ENCODE results near the gene PLB1. TPM values are rescaled to one million over a fixed set of nuclear protein-coding genes. Genes with fewer than 3 reads are reported as not detected.

The PLB1 gene
- total RNA-seq, 2 experiments from 2014 or later: 1.3 to 1.6 TPM

DNA sequence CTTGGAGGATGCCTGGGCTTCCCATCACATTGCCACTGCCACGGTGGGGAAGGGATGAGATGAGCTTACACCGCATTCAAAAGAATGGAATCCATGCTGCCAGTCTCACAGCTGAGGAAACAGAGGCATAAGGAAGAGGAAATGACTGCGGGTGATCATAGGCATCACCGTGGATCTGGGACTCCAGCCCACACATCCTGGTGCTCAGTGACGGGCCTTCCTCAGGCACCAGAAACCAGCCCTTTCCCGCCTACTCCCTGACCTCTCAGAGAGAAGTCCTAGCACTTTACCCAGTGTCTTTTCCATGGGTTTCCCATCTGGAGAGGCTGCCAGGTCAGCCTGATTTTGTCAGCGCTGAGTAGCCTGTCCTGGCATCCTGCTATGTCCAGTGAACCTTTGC, 5.3 kb upstream of the PLB1 start:
- no peak for DNase-seq
- intact Hi-C loops (cut with DNase I, micrococcal nuclease): no loop called here
- Histone ChIP-seq H3K27ac (ENCODE audit: low read depth in 1 of 2, low read length in 2 of 2) (no peak overlapping the region), H3K4me3 (ENCODE audit: low read length) (no peak overlapping the region), H3K9me3 (ENCODE audit: control insufficient read depth in 1 of 2, insufficient read depth in 1 of 2, low read length in 2 of 2) (no peaks in the 10 kb centered on the region), H3K36me3 (ENCODE audit: insufficient read depth, low read length) (no peaks in the 10 kb centered on the region), H3K4me1 (ENCODE audit: insufficient read depth, low read length) (no peaks in the 10 kb centered on the region), H3K27me3 (ENCODE audit: control insufficient read depth in 1 of 2, insufficient read depth in 2 of 2, low read length in 2 of 2) (no peaks in the 10 kb centered on the region)
- no peak overlapping the region for H3K4me3 Mint-ChIP-seq
- no peak for ATAC-seq (ENCODE audit: poor library complexity)
- H3K4me1 Mint-ChIP-seq (ENCODE audit: low read depth): no peaks in the 10 kb centered on the region
- ChIA-PET CTCF (no interaction called here), POLR2A (no interaction called here)
- no peaks in the 10 kb centered on the region for H3K36me3 Mint-ChIP-seq (ENCODE audit: low read depth)
- H3K27ac Mint-ChIP-seq: no peak overlapping the region
- TF ChIP-seq, protein P1, sequence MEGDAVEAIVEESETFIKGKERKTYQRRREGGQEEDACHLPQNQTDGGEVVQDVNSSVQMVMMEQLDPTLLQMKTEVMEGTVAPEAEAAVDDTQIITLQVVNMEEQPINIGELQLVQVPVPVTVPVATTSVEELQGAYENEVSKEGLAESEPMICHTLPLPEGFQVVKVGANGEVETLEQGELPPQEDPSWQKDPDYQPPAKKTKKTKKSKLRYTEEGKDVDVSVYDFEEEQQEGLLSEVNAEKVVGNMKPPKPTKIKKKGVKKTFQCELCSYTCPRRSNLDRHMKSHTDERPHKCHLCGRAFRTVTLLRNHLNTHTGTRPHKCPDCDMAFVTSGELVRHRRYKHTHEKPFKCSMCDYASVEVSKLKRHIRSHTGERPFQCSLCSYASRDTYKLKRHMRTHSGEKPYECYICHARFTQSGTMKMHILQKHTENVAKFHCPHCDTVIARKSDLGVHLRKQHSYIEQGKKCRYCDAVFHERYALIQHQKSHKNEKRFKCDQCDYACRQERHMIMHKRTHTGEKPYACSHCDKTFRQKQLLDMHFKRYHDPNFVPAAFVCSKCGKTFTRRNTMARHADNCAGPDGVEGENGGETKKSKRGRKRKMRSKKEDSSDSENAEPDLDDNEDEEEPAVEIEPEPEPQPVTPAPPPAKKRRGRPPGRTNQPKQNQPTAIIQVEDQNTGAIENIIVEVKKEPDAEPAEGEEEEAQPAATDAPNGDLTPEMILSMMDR (IDR thresholded peaks at IDR 0.05): no peak
- no peaks in the 10 kb centered on the region for H3K9me3 Mint-ChIP-seq
- no peaks in the 10 kb centered on the region for H3K27me3 Mint-ChIP-seq

DNA sequence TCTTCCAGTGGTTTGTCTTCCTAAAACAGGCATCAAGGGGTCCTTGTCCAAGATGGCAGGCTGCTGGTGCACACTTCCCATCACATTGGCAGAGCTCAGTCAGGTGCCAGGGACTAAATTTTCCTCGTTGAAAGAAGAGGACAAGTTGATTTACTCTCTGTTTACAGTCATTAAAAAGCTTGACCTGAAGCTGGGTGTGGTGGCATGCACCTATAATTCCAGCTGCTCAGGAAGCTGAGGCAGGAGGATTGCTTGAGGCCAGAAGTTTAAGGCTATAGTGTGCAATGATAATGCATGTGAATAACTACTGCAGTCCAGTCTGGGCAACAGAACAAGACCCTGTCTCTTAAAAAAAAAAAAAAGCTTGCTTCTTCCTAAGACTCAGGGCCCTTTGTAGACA, 3.6 kb upstream of the PLB1 start:
- H3K4me1 Mint-ChIP-seq (ENCODE audit: low read depth): no peaks in the 10 kb centered on the region
- TF ChIP-seq, protein P1 (IDR thresholded peaks at IDR 0.05): no peak
- POLR2A ChIA-PET: interaction anchor here (0.6 kb wide), 1 partner anchor 10 kb away, joined by 3 read pairs; no protein-coding TSS in a partner anchor
- H3K27ac ChIP-seq (ENCODE audit: low read depth in 1 of 2, low read length in 2 of 2): no peak overlapping the region
- intact Hi-C loops (cut with DNase I, micrococcal nuclease): no loop called here
- no peak overlapping the region for H3K4me3 Mint-ChIP-seq
- H3K27me3 Mint-ChIP-seq: peaks cover 3% of the 10 kb centered on the region
- H3K9me3 Mint-ChIP-seq: no peaks in the 10 kb centered on the region
- DNase-seq (no peak), ATAC-seq (ENCODE audit: poor library complexity) (no peak)
- H3K36me3 Mint-ChIP-seq (ENCODE audit: low read depth): no peaks in the 10 kb centered on the region
- H3K4me3 ChIP-seq (ENCODE audit: low read length): no peak overlapping the region
- no peak overlapping the region for H3K27ac Mint-ChIP-seq
- CTCF ChIA-PET: interaction anchor here (1.2 to 1.5 kb wide), 2 partner anchors 738 to 789 kb away, joined by 3 read pairs; no protein-coding TSS in a partner anchor
- no peaks in the 10 kb centered on the region for H3K9me3 ChIP-seq (ENCODE audit: control insufficient read depth in 1 of 2, insufficient read depth in 1 of 2, low read length in 2 of 2)
- no peaks in the 10 kb centered on the region for H3K36me3 ChIP-seq (ENCODE audit: insufficient read depth, low read length)
- no peaks in the 10 kb centered on the region for H3K27me3 ChIP-seq (ENCODE audit: control insufficient read depth in 1 of 2, insufficient read depth in 2 of 2, low read length in 2 of 2)
- H3K4me1 ChIP-seq (ENCODE audit: insufficient read depth, low read length): no peaks in the 10 kb centered on the region

GRCh38 chr2:28493636-28494035, 2.2 kb upstream of the PLB1 start:
- Histone ChIP-seq H3K27me3 (ENCODE audit: control insufficient read depth in 1 of 2, insufficient read depth in 2 of 2, low read length in 2 of 2) (no peaks in the 10 kb centered on the region), H3K9me3 (ENCODE audit: control insufficient read depth in 1 of 2, insufficient read depth in 1 of 2, low read length in 2 of 2) (no peaks in the 10 kb centered on the region), H3K27ac (ENCODE audit: low read depth in 1 of 2, low read length in 2 of 2) (no peak overlapping the region), H3K4me1 (ENCODE audit: insufficient read depth, low read length) (no peaks in the 10 kb centered on the region), H3K4me3 (ENCODE audit: low read length) (no peak overlapping the region), H3K36me3 (ENCODE audit: insufficient read depth, low read length) (no peaks in the 10 kb centered on the region)
- TF ChIP-seq, protein P1 (IDR thresholded peaks at IDR 0.05): no peak
- H3K27ac Mint-ChIP-seq: no peak overlapping the region
- no peak overlapping the region for H3K4me3 Mint-ChIP-seq
- ChIA-PET POLR2A (no interaction called here), CTCF (interaction anchor here (0.5 to 1.5 kb wide), 2 partner anchors 17 to 790 kb away, joined by 3 read pairs; no protein-coding TSS in a partner anchor)
- H3K36me3 Mint-ChIP-seq (ENCODE audit: low read depth): no peaks in the 10 kb centered on the region
- no peak for ATAC-seq (ENCODE audit: poor library complexity)
- H3K9me3 Mint-ChIP-seq: no peaks in the 10 kb centered on the region
- intact Hi-C loops (cut with DNase I, micrococcal nuclease): no loop called here
- no peak for DNase-seq
- H3K4me1 Mint-ChIP-seq (ENCODE audit: low read depth): no peaks in the 10 kb centered on the region
- H3K27me3 Mint-ChIP-seq: peaks cover 4% of the 10 kb centered on the region

Measured in CD4-positive, alpha-beta T cell (primary cell).